Smooth muscle cell (in vitro differentiated cells): Measurements from ENCODE around the gene ANTXR2. TPM values are rescaled to one million over a fixed set of nuclear protein-coding genes. Genes with fewer than 3 reads are reported as not detected.

Experiments
- DNase-seq: peaks from one replicate; lab custom pipeline; 2025; ENCODE audit not compliant: unreplicated experiment; lab: John Stamatoyannopoulos, UW
- H2AFZ ChIP-seq: fragments of 200-600 bp; sonication (generic); 2 replicates; pipeline ENCODE4 v1.6.0; 2016; ENCODE audit warnings: antibody characterized with exemption, low read depth, mild to moderate bottlenecking
- H3F3A ChIP-seq: fragments of 200-600 bp; sonication (generic); 2 replicates; pipeline ENCODE4 v1.6.0; 2017; ENCODE audit warnings: antibody characterized with exemption, low read depth
- H3K27ac ChIP-seq: fragments of 200-600 bp; sonication (generic); 2 replicates; pipeline ENCODE4 v1.5.1; 2016; ENCODE audit warnings: low read depth, mild to moderate bottlenecking
- H3K27me3 ChIP-seq: fragments of 200-600 bp; sonication (generic); 2 replicates; pipeline ENCODE4 v1.6.1; 2016; ENCODE audit warnings: low read depth, mild to moderate bottlenecking
- H3K36me3 ChIP-seq: fragments of 200-600 bp; sonication (generic); 2 replicates; pipeline ENCODE4 v1.5.1; 2016; ENCODE audit warnings: low read depth
- H3K4me1 ChIP-seq: fragments of 200-600 bp; sonication (generic); 2 replicates; pipeline ENCODE4 v1.5.1; 2016; ENCODE audit warnings: low read depth
- H3K4me2 ChIP-seq: fragments of 200-600 bp; sonication (generic); 2 replicates; pipeline ENCODE4 v1.6.0; 2016; ENCODE audit warnings: mild to moderate bottlenecking
- H3K4me3 ChIP-seq: fragments of 200-600 bp; sonication (generic); 2 replicates; pipeline ENCODE4 v1.5.1; 2016; ENCODE audit warnings: mild to moderate bottlenecking
- H3K79me2 ChIP-seq: fragments of 200-600 bp; sonication (generic); 2 replicates; pipeline ENCODE4 v1.6.0; 2016; ENCODE audit warnings: low read depth, mild to moderate bottlenecking
- H3K9ac ChIP-seq: fragments of 200-600 bp; sonication (generic); 2 replicates; pipeline ENCODE4 v1.6.0; 2016; ENCODE audit warnings: low read depth
- H3K9me3 ChIP-seq: fragments of 200-600 bp; sonication (generic); replicated peaks from 2 replicates; pipeline ENCODE4 v1.5.1; 2016; ENCODE audit warnings: low read depth
- H4K20me1 ChIP-seq: fragments of 200-600 bp; sonication (generic); 2 replicates; pipeline ENCODE4 v1.6.0; 2016; ENCODE audit warnings: low read depth
- CTCF ChIP-seq: fragments of 200-600 bp; sonication (generic); IDR thresholded peaks from 2 replicates; pipeline ENCODE4 v1.5.1; 2017; ENCODE audit warnings: borderline replicate concordance, mild to moderate bottlenecking, antibody characterized with exemption; ENCODE audit not compliant: insufficient read depth, poor library complexity, severe bottlenecking
- WGBS: methylation state at CpG from one replicate; pipeline ENCODE4 v1.1.7; 2016; ENCODE audit warnings: low lambda C conversion rate; 5-methylcytosine and 5-hydroxymethylcytosine counted together
- polyA plus RNA-seq: library from polyadenylated mRNA; unstranded; fragments of >200 nt; fragmentation: Nextera tagmentation; extraction: Ambion mirVana; gene quantifications from 2 replicates; pipeline ENCODE4 v1.2.1, GENCODE V29; 2016
- total RNA-seq: library from RNA; depleted of rRNA; stranded (reverse); fragments of >200 nt; gene quantifications from 2 replicates; pipeline ENCODE4 v1.2.3, GENCODE V29; 2014

The ANTXR2 gene
- total and polyA plus RNA-seq, 2 experiments from 2014 or later = 67.6 to 74.5 TPM

GRCh38 chr4:80058740-80059139 is 14.3 kb downstream of the ANTXR2 start:
- peaks cover 6% of the 10 kb centered on the region for H3K79me2 ChIP-seq
- H3K36me3 ChIP-seq = peaks cover 5% of the 10 kb centered on the region
- H3K27ac ChIP-seq = no peak overlapping the region
- no peak overlapping the region for H3K4me2 ChIP-seq
- no peak overlapping the region for H3K4me3 ChIP-seq
- H3K9ac ChIP-seq = no peak overlapping the region
- no peak overlapping the region for H2AFZ ChIP-seq
- H3K4me1 ChIP-seq = no peaks in the 10 kb centered on the region
- H3K9me3 ChIP-seq = no peaks in the 10 kb centered on the region
- TF ChIP-seq CTCF = no peak
- no peaks in the 10 kb centered on the region for H3K27me3 ChIP-seq
- H3F3A ChIP-seq = no peaks in the 10 kb centered on the region
- WGBS = 95% methylated on average over 2 of the region's 2 CpGs
- H4K20me1 ChIP-seq = peaks cover 2% of the 10 kb centered on the region
- DNase-seq = no peak

GRCh38 chr4:80054375-80054774 is 18.7 kb downstream of the ANTXR2 start:
- H3K9me3 ChIP-seq = no peaks in the 10 kb centered on the region
- H3K27me3 ChIP-seq = no peaks in the 10 kb centered on the region
- H3K27ac ChIP-seq = no peak overlapping the region
- no peaks in the 10 kb centered on the region for H3F3A ChIP-seq
- no peak overlapping the region for H2AFZ ChIP-seq
- no peak overlapping the region for H3K4me2 ChIP-seq
- H3K4me1 ChIP-seq = no peaks in the 10 kb centered on the region
- no peak overlapping the region for H3K9ac ChIP-seq
- no peak for DNase-seq
- no peak for TF ChIP-seq CTCF
- peaks cover 12% of the 10 kb centered on the region for H3K36me3 ChIP-seq
- H4K20me1 ChIP-seq = peaks cover 4% of the 10 kb centered on the region
- peaks cover 2% of the 10 kb centered on the region for H3K79me2 ChIP-seq
- no peak overlapping the region for H3K4me3 ChIP-seq
- WGBS = 69% methylated on average over 4 of the region's 4 CpGs

- H3K9me3 ChIP-seq = no peaks in the 10 kb centered on the region
- H3K79me2 ChIP-seq = no peaks in the 10 kb centered on the region
- no peak for DNase-seq
- no peaks in the 10 kb centered on the region for H3F3A ChIP-seq
- no peak overlapping the region for H3K9ac ChIP-seq
- TF ChIP-seq CTCF = no peak
- no peak overlapping the region for H3K4me2 ChIP-seq
- peaks cover 4% of the 10 kb centered on the region for H4K20me1 ChIP-seq
- H2AFZ ChIP-seq = no peak overlapping the region
- H3K27me3 ChIP-seq = no peaks in the 10 kb centered on the region
- no peak overlapping the region for H3K4me3 ChIP-seq
- no peaks in the 10 kb centered on the region for H3K4me1 ChIP-seq
- H3K27ac ChIP-seq = no peak overlapping the region
- 96% methylated on average over 1 of the region's 1 CpG for WGBS
- peaks cover 12% of the 10 kb centered on the region for H3K36me3 ChIP-seq
Observed at GRCh38 chr4:80053140-80053910, 19.7 kb downstream of the ANTXR2 start.
